Breast epithelium (tissue), 4 donors: ENCODE data around the gene UBE2G1. TPM values are rescaled to one million over a fixed set of nuclear protein-coding genes. Genes with fewer than 3 reads are reported as not detected.
"Not testable (repeated sequence)": the region's sequence is repeated elsewhere in the genome, so short reads cannot be mapped to it uniquely, and the experiment has no call there.

Source experiments
- DNase-seq, 2 donors: peaks; one replicate each; pipeline ENCODE4 v3.0.0-alpha.2; 2019; ENCODE audit warnings: low spot score in 2 of 2
- H3K27ac ChIP-seq, 2 donors: fragments of 200-600 bp; sonication (generic) in 1 of 2; one replicate each; pipeline ENCODE4 v1.5.1; 2016 to 2019; ENCODE audit warnings: mild to moderate bottlenecking in 1 of 2
- H3K27me3 ChIP-seq, 2 donors: fragments of 200-600 bp; sonication (generic) in 1 of 2; one replicate each; pipeline versions ENCODE4 v1.5.1 to v1.6.0; 2017 to 2019; ENCODE audit warnings: control low read depth in 1 of 2, mild to moderate bottlenecking in 1 of 2
- H3K36me3 ChIP-seq: fragments of 200-600 bp; one replicate; pipeline ENCODE4 v1.5.1; 2019
- H3K4me1 ChIP-seq, 2 donors: fragments of 200-600 bp; sonication (generic); one replicate each; pipeline ENCODE4 v1.5.1; 2016 to 2019; ENCODE audit warnings: control low read depth in 1 of 2
- H3K4me3 ChIP-seq, 3 donors: fragments of 200-600 bp; sonication (generic); 1 replicate in 2 of 3; 2 replicates in 1 of 3; pipeline ENCODE4 v1.5.1; 2016 to 2019; ENCODE audit warnings: mild to moderate bottlenecking in 3 of 3, moderate library complexity in 2 of 3
- H3K9me3 ChIP-seq, 2 donors: fragments of 200-600 bp; sonication (generic) in 1 of 2; one replicate each; pipeline ENCODE4 v1.5.1; 2016 to 2019; ENCODE audit warnings: control low read depth in 1 of 2
- CTCF ChIP-seq, 3 donors: fragments of 450-650 bp; IDR thresholded peaks; one replicate each; pipeline ENCODE4 v1.5.1; 2016 to 2017; ENCODE audit warnings: antibody characterized with exemption in 3 of 3, mild to moderate bottlenecking in 3 of 3, moderate library complexity in 3 of 3
- POLR2A ChIP-seq: fragments of 450-650 bp; IDR thresholded peaks from one replicate; pipeline ENCODE4 v1.6.1; 2016; ENCODE audit warnings: antibody characterized with exemption, mild to moderate bottlenecking, moderate library complexity
- POLR2AphosphoS5 ChIP-seq, 3 donors: sonication (generic); formaldehyde crosslinking; IDR thresholded peaks; one replicate each; pipeline ENCODE4 v1.6.1; 2017; ENCODE audit warnings: antibody characterized with exemption in 3 of 3
- intact Hi-C: fragments of 100-400 bp; cut with DNase I; formaldehyde crosslinking; loops from one replicate; pipeline ENCODE4 v1.15.1; 2023; ENCODE audit warnings: low total_unique reads
- total RNA-seq, 3 donors: library from RNA; depleted of rRNA; stranded (reverse); fragments of >200 nt; gene quantifications; one replicate each; pipeline ENCODE4 v1.1.0, GENCODE V29; 2016

The UBE2G1 gene
- total RNA-seq, 3 donors from 2014 or later = 43.3 to 56.5 (median 43.4) TPM

GRCh38 chr17:4387137-4387536 lies 20.7 kb upstream of the UBE2G1 start:
- no peak for TF ChIP-seq POLR2A
- no peak for TF ChIP-seq POLR2AphosphoS5 (IDR thresholded peaks at IDR 0.05)
- TF ChIP-seq CTCF (IDR thresholded peaks at IDR 0.05) = no peak
- intact Hi-C loops = no loop called here
- Histone ChIP-seq H3K4me1 (peaks cover 0 to 5% of the 10 kb centered on the region in 2 donors), H3K36me3 (no peaks in the 10 kb centered on the region), H3K9me3 (no peaks in the 10 kb centered on the region), H3K4me3 (no peak overlapping the region), H3K27ac (no peak overlapping the region), H3K27me3 (no peaks in the 10 kb centered on the region)
- no peak for DNase-seq

GRCh38 chr17:4386406-4386805 lies 19.9 kb upstream of the UBE2G1 start:
- Histone ChIP-seq H3K4me3 (no peak overlapping the region), H3K27ac (no peak overlapping the region), H3K9me3 (no peaks in the 10 kb centered on the region), H3K36me3 (no peaks in the 10 kb centered on the region), H3K27me3 (no peaks in the 10 kb centered on the region), H3K4me1 (peaks cover 0 to 5% of the 10 kb centered on the region in 2 donors)
- intact Hi-C loops = no loop called here
- TF ChIP-seq POLR2A (no peak), CTCF (IDR thresholded peaks at IDR 0.05) (no peak), POLR2AphosphoS5 (IDR thresholded peaks at IDR 0.05) (no peak)
- DNase-seq = no peak

GRCh38 chr17:4381690-4382671 lies 15.5 kb upstream of the UBE2G1 start:
- Histone ChIP-seq H3K9me3 (no peaks in the 10 kb centered on the region), H3K27me3 (no peaks in the 10 kb centered on the region), H3K36me3 (no peaks in the 10 kb centered on the region), H3K4me3 (no peak overlapping the region), H3K27ac (no peak overlapping the region), H3K4me1 (no peaks in the 10 kb centered on the region)
- TF ChIP-seq POLR2AphosphoS5 (IDR thresholded peaks at IDR 0.05) = no peak
- DNase-seq = no peak
- intact Hi-C loops = no loop called here

GRCh38 chr17:4378626-4379025 lies 12.2 kb upstream of the UBE2G1 start:
- no peak overlapping the region for H3K4me3 ChIP-seq
- no peaks in the 10 kb centered on the region for H3K4me1 ChIP-seq
- H3K36me3 ChIP-seq = no peaks in the 10 kb centered on the region
- no peak for DNase-seq
- intact Hi-C loops = no loop called here
- H3K9me3 ChIP-seq = no peaks in the 10 kb centered on the region
- no peak overlapping the region for H3K27ac ChIP-seq
- H3K27me3 ChIP-seq = no peaks in the 10 kb centered on the region
- no peak for TF ChIP-seq POLR2AphosphoS5 (IDR thresholded peaks at IDR 0.05)
- TF ChIP-seq CTCF (IDR thresholded peaks at IDR 0.05) = no peak
- no peak for TF ChIP-seq POLR2A

- H3K4me3 ChIP-seq, H3K4me1 ChIP-seq, H3K27me3 ChIP-seq, DNase-seq, H3K36me3 ChIP-seq, H3K27ac ChIP-seq, intact Hi-C loops, H3K9me3 ChIP-seq: not testable (repeated sequence)
Observed at GRCh38 chr17:4377247-4377646, 10.8 kb upstream of the UBE2G1 start.

- H3K27ac ChIP-seq, DNase-seq, H3K9me3 ChIP-seq, H3K4me3 ChIP-seq, H3K4me1 ChIP-seq, intact Hi-C loops, H3K36me3 ChIP-seq, H3K27me3 ChIP-seq: not testable (repeated sequence)
Observed at GRCh38 chr17:4375796-4376440, 9.4 kb upstream of the UBE2G1 start.
